GM12878 (cell line): ENCODE results near the gene CAMTA1. TPM values are rescaled to one million over a fixed set of nuclear protein-coding genes. Genes with fewer than 3 reads are reported as not detected.

Experiments used
- ATAC-seq: fragments of 200-7000 bp; cut with Tn5 transposase; 3 replicates; pipeline ENCODE4 v1.9.1; 2020; ENCODE audit warnings: mild to moderate bottlenecking, moderate library complexity
- BruUV-seq: library from RNA; stranded (reverse); fragments of 400-500 nt; replicated peaks from 2 replicates; lab custom pipeline; 2021; lab: Mats Ljungman, UMichigan
- CTCF ChIA-PET: fragments of 300-600 bp; sonication (Branson Sonifier 250); formaldehyde crosslinking; extraction: SDS; loops from one replicate; lab custom pipeline; 2021; ENCODE audit warnings: inconsistent platforms; lab: Yijun Ruan, JAX
- POLR2A ChIA-PET: fragments of 350-600 bp; formaldehyde crosslinking; extraction: SDS; loops from one replicate; lab custom pipeline; 2021; ENCODE audit warnings: inconsistent platforms; lab: Charles Lee
- RAD21 ChIA-PET: fragments of 300-600 bp; sonication (Branson Sonifier 250); formaldehyde crosslinking; loops from one replicate; lab custom pipeline; 2023; ENCODE audit warnings: antibody characterized with exemption; ENCODE audit not compliant: unreplicated experiment; lab: Charles Lee
- SMC1A ChIA-PET: fragments of 300-600 bp; sonication (Branson Sonifier 250); formaldehyde crosslinking; loops from one replicate; lab custom pipeline; 2023; ENCODE audit not compliant: unreplicated experiment, uncharacterized antibody; lab: Charles Lee
- DNase-seq: peaks from one replicate; pipeline ENCODE4 v3.0.0-alpha.2; 2011; ENCODE audit warnings: low read depth, low spot score
- FAIRE-seq: peaks from 3 replicates; lab custom pipeline; 2011; peaks lifted over from hg19 to GRCh38; lab: Jason Lieb, UNC
- H2AFZ ChIP-seq: 2 replicates; pipeline ENCODE4 v1.6.0; 2011; ENCODE audit warnings: low read depth, low read length, control low read depth; ENCODE audit not compliant: control insufficient read depth
- H3K27ac ChIP-seq: 2 replicates; pipeline ENCODE4 v1.5.1; 2011; ENCODE audit warnings: control low read depth; ENCODE audit not compliant: control insufficient read depth, insufficient read depth
- H3K27me3 ChIP-seq, 2 experiments: replicated peaks in 1 of 2; 2 replicates each; pipeline versions ENCODE4 v1.6.0 to v1.6.1; 2011; ENCODE audit warnings: low read length in 1 of 2; ENCODE audit not compliant: control insufficient read depth in 2 of 2, insufficient read depth in 2 of 2
- H3K36me3 ChIP-seq, 2 experiments: 2 replicates each; pipeline ENCODE4 v1.5.1; 2011; ENCODE audit warnings: low read length in 1 of 2; ENCODE audit not compliant: control insufficient read depth in 2 of 2, insufficient read depth in 2 of 2
- H3K4me1 ChIP-seq: 2 replicates; pipeline ENCODE4 v1.6.1; 2011; ENCODE audit warnings: mild to moderate bottlenecking, low read length, moderate library complexity, mixed read lengths; ENCODE audit not compliant: control insufficient read depth, insufficient read depth
- H3K4me2 ChIP-seq: 2 replicates; pipeline ENCODE4 v1.6.0; 2011; ENCODE audit warnings: control low read depth; ENCODE audit not compliant: control insufficient read depth, insufficient read depth
- H3K4me3 ChIP-seq: fragments of 200-600 bp; sonication (generic); 2 replicates; pipeline ENCODE4 v1.5.1; 2016
- H3K79me2 ChIP-seq: 2 replicates; pipeline ENCODE4 v1.6.0; 2011; ENCODE audit warnings: low read length; ENCODE audit not compliant: control insufficient read depth, insufficient read depth
- H3K9ac ChIP-seq: 2 replicates; pipeline ENCODE4 v1.8.0; 2011; ENCODE audit warnings: low read length, control low read depth, mixed read lengths; ENCODE audit not compliant: control insufficient read depth, insufficient read depth
- H3K9me3 ChIP-seq: replicated peaks from 3 replicates; pipeline ENCODE4 v1.5.1; 2011; ENCODE audit warnings: mild to moderate bottlenecking, low read length; ENCODE audit not compliant: control insufficient read depth, insufficient read depth
- H4K20me1 ChIP-seq: 2 replicates; pipeline ENCODE4 v1.6.0; 2011; ENCODE audit not compliant: control insufficient read depth, insufficient read depth
- ATF3 ChIP-seq: IDR thresholded peaks from 2 replicates; pipeline ENCODE4 v1.6.1; 2011; ENCODE audit warnings: low read depth, mild to moderate bottlenecking, low read length, moderate library complexity, borderline replicate concordance; ENCODE audit errors: extremely low read depth
- ATF7 ChIP-seq: fragments of 450-650 bp; IDR thresholded peaks from 2 replicates; pipeline ENCODE4 v1.6.1; 2016; ENCODE audit warnings: low read depth, mild to moderate bottlenecking
- CBX3 ChIP-seq: fragments of 200-600 bp; sonication (generic); IDR thresholded peaks from 2 replicates; pipeline ENCODE4 v1.6.1; 2016; ENCODE audit warnings: low read depth, borderline replicate concordance
- CREB1 ChIP-seq: IDR thresholded peaks from 2 replicates; pipeline ENCODE4 v1.6.1; 2012; ENCODE audit warnings: low read depth, mild to moderate bottlenecking, inconsistent platforms
- EED ChIP-seq: sonication (generic); IDR thresholded peaks from 2 replicates; pipeline ENCODE4 v1.6.1; 2016; ENCODE audit warnings: antibody characterized with exemption, low read depth
- ETV6 ChIP-seq, 2 experiments: fragments of 450-650 bp in 1 of 2; IDR thresholded peaks in 1 of 2; conservative IDR thresholded peaks in 1 of 2; 2 replicates each; pipeline ENCODE4 v1.6.1; 2014; ENCODE audit warnings: antibody characterized with exemption in 1 of 2, borderline replicate concordance in 1 of 2, low read depth in 1 of 2, mild to moderate bottlenecking in 1 of 2, moderate library complexity in 1 of 2
- FOXK2 ChIP-seq: fragments of 450-650 bp; IDR thresholded peaks from 2 replicates; pipeline ENCODE4 v1.6.1; 2017; ENCODE audit warnings: mild to moderate bottlenecking, moderate library complexity
- GABPA ChIP-seq: IDR thresholded peaks from 2 replicates; pipeline ENCODE4 v1.6.1; 2014; ENCODE audit warnings: antibody characterized with exemption, low read depth, mild to moderate bottlenecking, inconsistent platforms
- JUNB ChIP-seq: IDR thresholded peaks from 2 replicates; pipeline ENCODE4 v1.6.1; 2016; ENCODE audit warnings: antibody characterized with exemption, mild to moderate bottlenecking
- MEF2A ChIP-seq: IDR thresholded peaks from 2 replicates; pipeline ENCODE4 v1.6.1; 2011; ENCODE audit warnings: low read depth, mild to moderate bottlenecking, low read length, moderate library complexity; ENCODE audit not compliant: insufficient read depth
- MYC ChIP-seq: IDR thresholded peaks from 2 replicates; pipeline ENCODE4 v1.6.1; 2011; ENCODE audit warnings: mild to moderate bottlenecking, low read length, moderate library complexity, inconsistent platforms; ENCODE audit not compliant: insufficient read depth, insufficient replicate concordance, insufficient read length, severe bottlenecking
- RUNX3 ChIP-seq: IDR thresholded peaks from 2 replicates; pipeline ENCODE4 v1.6.1; 2012; ENCODE audit warnings: low read length, inconsistent platforms
- TCF12 ChIP-seq: IDR thresholded peaks from 2 replicates; pipeline ENCODE4 v1.6.1; 2011; ENCODE audit warnings: low read depth, mild to moderate bottlenecking, low read length
- WGBS: methylation state at CpG from one replicate; pipeline ENCODE4 v1.1.6; 2016; ENCODE audit warnings: low lambda C conversion rate; ENCODE audit not compliant: insufficient replicate concordance, insufficient coverage; ENCODE audit errors: missing lambda C conversion rate; 5-methylcytosine and 5-hydroxymethylcytosine counted together
- in situ Hi-C: fragments of 300-500 bp; cut with MboI; formaldehyde crosslinking; loops from 9 replicates; pipeline ENCODE4 v1.14.3; 2018; ENCODE audit warnings: mixed read lengths
- intact Hi-C: fragments of 100-400 bp; cut with micrococcal nuclease; formaldehyde crosslinking; loops from one replicate; pipeline ENCODE4 v1.14.2; 2022; ENCODE audit not compliant: unreplicated experiment
- polyA plus RNA-seq, 11 experiments: library from polyadenylated mRNA; depleted of rRNA in 4 of 11; unstranded in 6 of 11; stranded (reverse) in 5 of 11; fragments of >200 nt; fragmentation: Nextera tagmentation in 4 of 11; fragmentation: Illumina TruSeq in 1 of 11; extraction: Ambion mirVana in 4 of 11; extraction: Trizol in 1 of 11; gene quantifications; 1 replicate in 1 of 11; 2 replicates in 10 of 11; pipeline versions ENCODE4 v1.2.1 to v1.2.3, GENCODE V29; 2011 to 2016; ENCODE audit warnings: inconsistent platforms in 2 of 11, missing spikeins in 2 of 11, low read depth in 1 of 11
- total RNA-seq, 4 experiments: library from RNA; depleted of rRNA in 3 of 4; stranded (reverse); fragments of >200 nt in 3 of 4; fragmentation: Illumina TruSeq in 1 of 4; extraction: Trizol in 1 of 4; gene quantifications; 2 replicates each; pipeline versions ENCODE4 v1.2.1 to v1.2.3, GENCODE V29; 2013 to 2021
- TF ChIP-seq, protein P1 (sequence below): fragments of 450-650 bp; IDR thresholded peaks from 2 replicates; pipeline ENCODE4 v1.6.1; 2016; ENCODE audit warnings: mild to moderate bottlenecking, moderate library complexity, borderline replicate concordance
- TF ChIP-seq, protein P2 (sequence below): IDR thresholded peaks from 2 replicates; pipeline ENCODE4 v1.6.1; 2012; ENCODE audit warnings: mild to moderate bottlenecking, low read depth, low read length

Gene CAMTA1
- total and polyA plus RNA-seq, 10 of the 15 experiments (the other 5 are each of a cell fraction or from before 2014, with no cell fraction given) = 37.7 to 148 (median 76.4) TPM

DNA sequence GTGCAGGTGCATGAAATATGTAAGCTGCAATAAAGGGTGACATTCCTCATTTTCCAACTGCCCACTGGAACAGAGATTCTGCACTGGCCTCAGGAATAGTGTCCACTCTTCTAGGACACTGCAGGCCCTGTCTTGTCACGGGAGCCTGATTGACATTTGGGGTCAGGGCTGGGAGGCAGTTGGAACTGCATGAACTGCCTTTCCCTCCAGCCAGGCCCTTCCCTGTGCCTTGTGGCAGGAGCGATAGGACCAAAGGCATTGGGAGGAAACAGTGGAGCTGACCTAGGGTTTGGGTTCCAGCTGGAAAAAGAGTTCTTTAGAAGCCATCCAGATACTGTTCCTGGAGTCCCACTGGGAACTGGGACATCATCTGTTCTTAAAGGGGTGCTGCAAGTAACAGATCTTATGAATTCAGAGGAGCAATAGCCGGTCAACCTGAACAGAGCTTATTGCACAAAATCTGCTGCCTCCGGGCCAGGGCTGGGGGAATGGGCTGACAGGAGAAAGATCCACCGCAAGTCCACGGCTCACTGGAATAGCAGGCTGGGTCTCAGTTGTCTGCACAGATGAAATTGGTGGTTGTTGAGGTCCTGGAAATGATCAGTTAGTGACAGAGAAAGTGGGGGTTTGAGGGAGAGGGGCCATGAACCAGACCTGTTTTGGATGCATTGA is 451.7 kb downstream of the CAMTA1 start:
- WGBS = 33% methylated on average over 6 of the region's 6 CpGs
- H3K36me3 ChIP-seq = no peaks in the 10 kb centered on the region
- no peaks in the 10 kb centered on the region for H4K20me1 ChIP-seq
- H3K4me2 ChIP-seq = no peak overlapping the region
- no peak overlapping the region for H3K27ac ChIP-seq
- H3K9ac ChIP-seq = no peak overlapping the region
- ChIA-PET SMC1A (no interaction called here), POLR2A (no interaction called here), RAD21 (no interaction called here), CTCF (no interaction called here)
- peaks cover 2 to 3% of the 10 kb centered on the region in 2 experiments; a peak in 2 of 4 replicates for H3K27me3 ChIP-seq
- ATAC-seq (no peak), DNase-seq (no peak), FAIRE-seq (no peak)
- H3K9me3 ChIP-seq = no peaks in the 10 kb centered on the region
- H2AFZ ChIP-seq = no peak overlapping the region
- intact Hi-C loops (no loop called here), in situ Hi-C loops (no loop called here)
- H3K4me3 ChIP-seq = no peak overlapping the region
- no TSS peak for BruUV-seq
- no peaks in the 10 kb centered on the region for H3K79me2 ChIP-seq
- no peaks in the 10 kb centered on the region for H3K4me1 ChIP-seq
- TF ChIP-seq CBX3 = no peak
- TF ChIP-seq, protein P1, sequence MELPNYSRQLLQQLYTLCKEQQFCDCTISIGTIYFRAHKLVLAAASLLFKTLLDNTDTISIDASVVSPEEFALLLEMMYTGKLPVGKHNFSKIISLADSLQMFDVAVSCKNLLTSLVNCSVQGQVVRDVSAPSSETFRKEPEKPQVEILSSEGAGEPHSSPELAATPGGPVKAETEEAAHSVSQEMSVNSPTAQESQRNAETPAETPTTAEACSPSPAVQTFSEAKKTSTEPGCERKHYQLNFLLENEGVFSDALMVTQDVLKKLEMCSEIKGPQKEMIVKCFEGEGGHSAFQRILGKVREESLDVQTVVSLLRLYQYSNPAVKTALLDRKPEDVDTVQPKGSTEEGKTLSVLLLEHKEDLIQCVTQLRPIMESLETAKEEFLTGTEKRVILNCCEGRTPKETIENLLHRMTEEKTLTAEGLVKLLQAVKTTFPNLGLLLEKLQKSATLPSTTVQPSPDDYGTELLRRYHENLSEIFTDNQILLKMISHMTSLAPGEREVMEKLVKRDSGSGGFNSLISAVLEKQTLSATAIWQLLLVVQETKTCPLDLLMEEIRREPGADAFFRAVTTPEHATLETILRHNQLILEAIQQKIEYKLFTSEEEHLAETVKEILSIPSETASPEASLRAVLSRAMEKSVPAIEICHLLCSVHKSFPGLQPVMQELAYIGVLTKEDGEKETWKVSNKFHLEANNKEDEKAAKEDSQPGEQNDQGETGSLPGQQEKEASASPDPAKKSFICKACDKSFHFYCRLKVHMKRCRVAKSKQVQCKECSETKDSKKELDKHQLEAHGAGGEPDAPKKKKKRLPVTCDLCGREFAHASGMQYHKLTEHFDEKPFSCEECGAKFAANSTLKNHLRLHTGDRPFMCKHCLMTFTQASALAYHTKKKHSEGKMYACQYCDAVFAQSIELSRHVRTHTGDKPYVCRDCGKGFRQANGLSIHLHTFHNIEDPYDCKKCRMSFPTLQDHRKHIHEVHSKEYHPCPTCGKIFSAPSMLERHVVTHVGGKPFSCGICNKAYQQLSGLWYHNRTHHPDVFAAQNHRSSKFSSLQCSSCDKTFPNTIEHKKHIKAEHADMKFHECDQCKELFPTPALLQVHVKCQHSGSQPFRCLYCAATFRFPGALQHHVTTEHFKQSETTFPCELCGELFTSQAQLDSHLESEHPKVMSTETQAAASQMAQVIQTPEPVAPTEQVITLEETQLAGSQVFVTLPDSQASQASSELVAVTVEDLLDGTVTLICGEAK = no peak
- TF ChIP-seq MYC = no peak
- TF ChIP-seq EED = no peak
- TF ChIP-seq RUNX3 = no peak
- no peak for TF ChIP-seq GABPA
- TF ChIP-seq MEF2A = no peak
- no peak for TF ChIP-seq JUNB
- TF ChIP-seq, protein P2, sequence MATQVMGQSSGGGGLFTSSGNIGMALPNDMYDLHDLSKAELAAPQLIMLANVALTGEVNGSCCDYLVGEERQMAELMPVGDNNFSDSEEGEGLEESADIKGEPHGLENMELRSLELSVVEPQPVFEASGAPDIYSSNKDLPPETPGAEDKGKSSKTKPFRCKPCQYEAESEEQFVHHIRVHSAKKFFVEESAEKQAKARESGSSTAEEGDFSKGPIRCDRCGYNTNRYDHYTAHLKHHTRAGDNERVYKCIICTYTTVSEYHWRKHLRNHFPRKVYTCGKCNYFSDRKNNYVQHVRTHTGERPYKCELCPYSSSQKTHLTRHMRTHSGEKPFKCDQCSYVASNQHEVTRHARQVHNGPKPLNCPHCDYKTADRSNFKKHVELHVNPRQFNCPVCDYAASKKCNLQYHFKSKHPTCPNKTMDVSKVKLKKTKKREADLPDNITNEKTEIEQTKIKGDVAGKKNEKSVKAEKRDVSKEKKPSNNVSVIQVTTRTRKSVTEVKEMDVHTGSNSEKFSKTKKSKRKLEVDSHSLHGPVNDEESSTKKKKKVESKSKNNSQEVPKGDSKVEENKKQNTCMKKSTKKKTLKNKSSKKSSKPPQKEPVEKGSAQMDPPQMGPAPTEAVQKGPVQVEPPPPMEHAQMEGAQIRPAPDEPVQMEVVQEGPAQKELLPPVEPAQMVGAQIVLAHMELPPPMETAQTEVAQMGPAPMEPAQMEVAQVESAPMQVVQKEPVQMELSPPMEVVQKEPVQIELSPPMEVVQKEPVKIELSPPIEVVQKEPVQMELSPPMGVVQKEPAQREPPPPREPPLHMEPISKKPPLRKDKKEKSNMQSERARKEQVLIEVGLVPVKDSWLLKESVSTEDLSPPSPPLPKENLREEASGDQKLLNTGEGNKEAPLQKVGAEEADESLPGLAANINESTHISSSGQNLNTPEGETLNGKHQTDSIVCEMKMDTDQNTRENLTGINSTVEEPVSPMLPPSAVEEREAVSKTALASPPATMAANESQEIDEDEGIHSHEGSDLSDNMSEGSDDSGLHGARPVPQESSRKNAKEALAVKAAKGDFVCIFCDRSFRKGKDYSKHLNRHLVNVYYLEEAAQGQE = no peak
- TF ChIP-seq ATF3 = no peak
- TF ChIP-seq CREB1 = no peak
- TF ChIP-seq ETV6 (conservative IDR thresholded peaks at IDR 0.05 in 1 of 2, IDR thresholded peaks at IDR 0.05 in 1 of 2; ENCODE audit: borderline replicate concordance in 1 of 2, low read depth in 1 of 2) = no peak
- TF ChIP-seq FOXK2 = no peak
- TF ChIP-seq TCF12 = no peak
- no peak for TF ChIP-seq ATF7
